PC-9 (cell line): ENCODE measurements around the gene OR6X1.

ENCODE experiments used
- CTCF ChIP-seq: fragments of 200-600 bp; sonication (generic); conservative IDR thresholded peaks from 2 replicates; pipeline ENCODE4 v1.6.1; 2017; ENCODE audit warnings: mixed run types, antibody characterized with exemption, mild to moderate bottlenecking, moderate library complexity
- EZH2 ChIP-seq: fragments of 200-600 bp; sonication (generic); IDR thresholded peaks from 2 replicates; pipeline ENCODE4 v1.8.0; 2017; ENCODE audit warnings: antibody characterized with exemption, low read depth

GRCh38 chr11:123755344-123755743, 1.0 kb upstream of the OR6X1 start:
- TF ChIP-seq CTCF (no peak), EZH2 (no peak)
